Measurements from ENCODE around the gene C1orf21.

Gene C1orf21

DNA sequence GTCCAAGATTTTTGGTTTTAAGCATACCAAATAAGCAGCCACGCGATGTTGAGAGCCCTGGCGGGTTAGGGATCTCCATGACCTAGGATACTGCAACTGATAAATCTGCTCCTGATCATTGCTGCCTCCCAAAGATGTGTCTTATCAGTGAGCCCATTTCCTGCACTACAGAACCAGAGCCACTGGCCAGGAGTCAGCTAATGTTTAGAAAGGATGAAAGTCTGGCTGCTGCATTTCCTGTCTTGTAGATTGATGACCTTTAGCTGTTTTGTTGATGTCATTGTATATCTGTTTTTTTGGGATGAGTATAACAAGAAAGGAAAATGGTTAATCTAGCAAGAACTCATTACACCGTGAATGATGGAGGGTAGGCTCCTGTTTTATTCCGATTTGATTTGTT, 74.5 kb downstream of the C1orf21 start:
- Histone ChIP-seq H3K4me3 (ENCODE audit: low read length) (no peak overlapping the region), H3K27me3 (ENCODE audit: insufficient read depth, low read length) (no peaks in the 10 kb centered on the region), H3K9me3 (ENCODE audit: insufficient read depth, low read depth, low read length) (no peaks in the 10 kb centered on the region)

DNA sequence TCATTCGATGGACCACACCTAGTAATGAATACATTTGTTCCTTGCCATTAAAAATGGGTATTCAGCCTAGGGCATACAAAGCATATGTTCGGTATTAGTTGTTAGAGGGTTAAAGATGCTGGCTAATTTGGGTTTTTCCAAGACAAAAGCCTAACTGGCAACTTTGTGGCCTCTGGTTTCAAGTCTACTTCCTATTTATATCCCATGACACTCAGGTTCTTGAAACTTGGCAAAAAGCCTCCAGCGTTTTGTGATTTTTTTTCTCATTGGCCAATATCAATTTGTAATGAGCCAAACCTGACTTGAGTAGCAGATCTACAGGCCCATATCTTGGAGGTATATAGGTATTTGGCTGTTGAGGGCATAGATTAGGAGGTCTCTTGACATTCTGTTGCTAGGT, 75.3 kb downstream of the C1orf21 start:
- Histone ChIP-seq H3K9me3 (ENCODE audit: insufficient read depth, low read depth, low read length) (no peaks in the 10 kb centered on the region), H3K27me3 (ENCODE audit: insufficient read depth, low read length) (no peaks in the 10 kb centered on the region), H3K9ac (ENCODE audit: low read depth, low read length) (no peak overlapping the region), H3K4me3 (ENCODE audit: low read length) (no peak overlapping the region), H3K36me3 (ENCODE audit: insufficient read depth, low read depth, low read length) (no peaks in the 10 kb centered on the region), H3K4me1 (ENCODE audit: insufficient read depth, low read length) (peaks cover 11% of the 10 kb centered on the region; the same call in 1 of the 2 replicates), H3K27ac (ENCODE audit: low read length) (no peak overlapping the region)

More for the DNA sequence above, 74.5 kb downstream of the C1orf21 start:
- H3K27ac ChIP-seq (ENCODE audit: low read length) = no peak overlapping the region
- H3K4me1 ChIP-seq (ENCODE audit: insufficient read depth, low read length) = peaks cover 12% of the 10 kb centered on the region; the same call in 1 of the 2 replicates
- no peak overlapping the region for H3K9ac ChIP-seq (ENCODE audit: low read depth, low read length)
- no peaks in the 10 kb centered on the region for H3K36me3 ChIP-seq (ENCODE audit: insufficient read depth, low read depth, low read length)

DNA sequence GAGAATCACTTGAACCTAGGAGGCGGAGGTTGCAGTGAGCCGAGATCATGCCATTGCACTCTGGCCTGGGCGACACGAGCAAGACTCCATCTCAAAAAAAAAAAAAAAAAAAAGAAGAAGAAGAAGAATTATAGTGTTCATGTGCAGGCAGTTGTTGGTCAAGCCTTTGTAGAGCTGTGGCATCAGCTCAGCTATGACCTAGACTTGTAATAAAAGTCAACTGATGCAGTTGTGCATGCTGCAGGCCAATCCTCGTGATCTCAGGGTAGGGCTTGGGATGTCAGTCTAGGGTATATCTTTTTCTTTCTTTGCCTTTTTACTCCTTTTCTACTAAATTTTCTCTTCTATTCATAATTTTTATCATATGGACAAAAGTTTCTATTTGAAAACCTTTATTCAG, 76.2 kb downstream of the C1orf21 start:
- H3K9me3 ChIP-seq (ENCODE audit: insufficient read depth, low read depth, low read length) = no peaks in the 10 kb centered on the region
- H3K27me3 ChIP-seq (ENCODE audit: insufficient read depth, low read length) = no peaks in the 10 kb centered on the region
- H3K4me3 ChIP-seq (ENCODE audit: low read length) = no peak overlapping the region
- H3K4me1 ChIP-seq (ENCODE audit: insufficient read depth, low read length) = peaks cover 11% of the 10 kb centered on the region; the same call in 1 of the 2 replicates
- no peak overlapping the region for H3K27ac ChIP-seq (ENCODE audit: low read length)
- no peaks in the 10 kb centered on the region for H3K36me3 ChIP-seq (ENCODE audit: insufficient read depth, low read depth, low read length)
- H3K9ac ChIP-seq (ENCODE audit: low read depth, low read length) = no peak overlapping the region

DNA sequence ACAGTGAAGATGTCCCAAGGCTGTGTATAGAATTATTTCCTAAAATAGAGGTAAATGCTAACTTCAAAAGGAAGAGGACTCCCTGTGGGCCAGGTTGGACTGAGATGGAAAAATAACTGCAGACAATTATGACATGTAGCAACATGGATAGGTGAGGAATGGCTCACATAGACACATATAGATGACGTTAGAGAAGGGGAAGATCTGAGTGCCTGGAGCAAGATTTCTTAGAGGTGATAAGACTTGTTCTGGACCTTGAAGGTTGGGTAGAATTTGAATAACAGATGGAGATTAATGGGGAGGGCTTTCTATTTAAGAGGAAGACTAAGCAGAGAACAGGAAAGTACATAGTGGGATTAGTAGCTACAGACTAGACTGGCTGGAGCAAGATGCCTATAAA, 76.9 kb downstream of the C1orf21 start:
- Histone ChIP-seq H3K4me1 (ENCODE audit: insufficient read depth, low read length) (peaks cover 11% of the 10 kb centered on the region; the same call in 1 of the 2 replicates), H3K9ac (ENCODE audit: low read depth, low read length) (no peak overlapping the region), H3K9me3 (ENCODE audit: insufficient read depth, low read depth, low read length) (no peaks in the 10 kb centered on the region), H3K27ac (ENCODE audit: low read length) (no peak overlapping the region), H3K27me3 (ENCODE audit: insufficient read depth, low read length) (no peaks in the 10 kb centered on the region), H3K4me3 (ENCODE audit: low read length) (no peak overlapping the region), H3K36me3 (ENCODE audit: insufficient read depth, low read depth, low read length) (no peaks in the 10 kb centered on the region)

DNA sequence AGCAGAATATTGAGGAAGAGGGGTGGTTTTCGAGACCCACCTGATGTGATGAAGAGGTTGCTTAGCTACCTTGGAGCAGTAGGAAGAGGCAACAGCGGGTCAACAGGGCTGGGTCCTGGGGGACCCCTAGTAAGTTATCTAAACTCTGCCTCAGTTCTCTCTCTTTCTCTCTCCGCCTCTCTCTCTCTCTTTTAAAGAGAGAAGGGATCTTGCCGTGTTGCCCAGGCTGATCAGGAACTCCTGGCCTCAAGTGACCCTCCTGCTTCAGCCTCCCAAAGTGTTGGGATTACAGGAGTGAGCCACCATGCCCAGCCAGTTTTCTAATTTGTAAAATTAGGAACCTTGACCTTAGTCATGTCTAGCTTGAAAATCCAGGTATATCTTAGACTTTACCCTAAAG, 77.9 kb downstream of the C1orf21 start:
- Histone ChIP-seq H3K27me3 (ENCODE audit: insufficient read depth, low read length) (no peaks in the 10 kb centered on the region), H3K4me1 (ENCODE audit: insufficient read depth, low read length) (peaks cover 9% of the 10 kb centered on the region; the same call in 1 of the 2 replicates), H3K9ac (ENCODE audit: low read depth, low read length) (no peak overlapping the region)

DNA sequence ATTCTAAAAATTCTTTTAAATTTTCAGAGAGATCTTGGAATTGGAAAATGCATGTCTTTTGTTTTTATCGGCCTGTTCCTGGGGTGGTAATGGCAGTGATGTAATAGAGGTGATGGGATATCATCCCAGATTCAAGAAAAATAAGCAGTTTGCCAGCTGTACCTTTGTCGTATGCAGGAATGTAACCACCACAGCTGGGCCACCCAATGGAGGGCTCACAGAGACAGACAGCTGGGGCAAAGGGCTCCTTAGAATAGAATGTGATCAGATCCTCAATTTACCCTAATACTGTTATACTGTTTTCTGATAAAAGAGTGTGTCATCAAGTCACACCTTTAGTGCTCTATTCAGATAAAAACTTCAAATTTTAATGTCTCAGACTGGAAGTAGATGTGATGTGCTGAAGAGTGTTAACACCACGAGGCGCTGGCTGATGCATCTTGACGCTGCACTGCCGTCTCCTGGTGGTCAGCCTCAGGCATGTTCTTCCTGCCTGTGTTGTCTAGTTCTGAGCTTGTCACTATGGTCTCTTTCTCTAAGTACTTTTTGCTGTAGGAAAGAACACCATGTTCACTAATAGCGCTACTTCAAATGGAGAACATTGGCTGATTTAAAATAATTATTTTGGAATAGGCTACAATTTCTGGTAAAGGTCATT, 78.8 kb downstream of the C1orf21 start:
- Histone ChIP-seq H3K4me3 (ENCODE audit: low read length) (no peak overlapping the region), H3K27me3 (ENCODE audit: insufficient read depth, low read length) (no peaks in the 10 kb centered on the region), H3K4me1 (ENCODE audit: insufficient read depth, low read length) (peaks cover 6% of the 10 kb centered on the region; the same call in 1 of the 2 replicates), H3K36me3 (ENCODE audit: insufficient read depth, low read depth, low read length) (no peaks in the 10 kb centered on the region), H3K9me3 (ENCODE audit: insufficient read depth, low read depth, low read length) (no peaks in the 10 kb centered on the region), H3K9ac (ENCODE audit: low read depth, low read length) (no peak overlapping the region), H3K27ac (ENCODE audit: low read length) (no peak overlapping the region)

More for the DNA sequence above, 77.9 kb downstream of the C1orf21 start:
- Histone ChIP-seq H3K4me3 (ENCODE audit: low read length) (no peak overlapping the region), H3K27ac (ENCODE audit: low read length) (no peak overlapping the region), H3K9me3 (ENCODE audit: insufficient read depth, low read depth, low read length) (no peaks in the 10 kb centered on the region), H3K36me3 (ENCODE audit: insufficient read depth, low read depth, low read length) (no peaks in the 10 kb centered on the region)

DNA sequence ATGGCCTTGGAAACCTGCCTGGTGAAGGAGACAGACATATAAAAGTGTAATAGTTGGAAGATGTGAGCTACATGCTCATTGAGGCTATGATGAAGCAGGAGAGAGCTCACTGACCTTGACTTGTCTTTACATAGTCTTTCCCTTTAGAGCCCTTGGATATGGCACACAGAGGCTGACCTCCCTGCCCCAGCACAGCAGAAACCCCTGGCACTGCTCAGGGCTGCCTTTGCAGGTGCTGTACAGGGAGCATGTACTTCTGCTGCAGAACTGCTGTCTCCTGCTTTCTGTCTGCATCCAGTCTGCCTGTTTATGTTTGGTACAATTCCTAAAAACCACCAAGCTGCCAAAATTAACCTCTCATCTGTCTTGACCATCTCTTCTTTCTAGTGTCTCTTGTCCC, 80.5 kb downstream of the C1orf21 start:
- Histone ChIP-seq H3K27me3 (ENCODE audit: insufficient read depth, low read length) (no peaks in the 10 kb centered on the region), H3K9me3 (ENCODE audit: insufficient read depth, low read depth, low read length) (no peaks in the 10 kb centered on the region), H3K9ac (ENCODE audit: low read depth, low read length) (no peak overlapping the region), H3K4me1 (ENCODE audit: insufficient read depth, low read length) (peaks cover 4% of the 10 kb centered on the region; the same call in 1 of the 2 replicates), H3K36me3 (ENCODE audit: insufficient read depth, low read depth, low read length) (no peaks in the 10 kb centered on the region), H3K4me3 (ENCODE audit: low read length) (no peak overlapping the region), H3K27ac (ENCODE audit: low read length) (no peak overlapping the region)

DNA sequence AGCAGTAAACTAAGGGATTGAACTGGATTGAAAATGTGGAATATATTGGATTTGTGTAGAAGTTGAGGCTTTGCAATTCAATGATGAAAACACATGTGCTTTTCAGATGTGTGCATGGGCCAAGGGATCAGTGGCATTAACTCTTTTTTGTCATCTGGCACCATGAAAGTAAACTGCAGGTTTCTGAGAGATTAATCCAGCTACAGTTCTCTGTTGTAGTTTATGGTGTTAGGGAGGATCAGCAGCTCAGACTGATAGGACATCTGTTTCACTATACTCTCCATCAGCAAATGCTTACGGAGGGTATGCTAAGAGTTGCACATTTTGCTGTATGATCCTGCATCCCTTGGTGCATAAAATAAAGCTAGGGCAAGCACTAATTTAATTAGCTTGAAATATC, 82.6 kb downstream of the C1orf21 start:
- no peak overlapping the region for H3K4me3 ChIP-seq (ENCODE audit: low read length)
- H3K9ac ChIP-seq (ENCODE audit: low read depth, low read length) = no peak overlapping the region
- H3K27me3 ChIP-seq (ENCODE audit: insufficient read depth, low read length) = no peaks in the 10 kb centered on the region
- H3K27ac ChIP-seq (ENCODE audit: low read length) = no peak overlapping the region
- H3K4me1 ChIP-seq (ENCODE audit: insufficient read depth, low read length) = peaks cover 7% of the 10 kb centered on the region; the same call in 1 of the 2 replicates
- no peaks in the 10 kb centered on the region for H3K9me3 ChIP-seq (ENCODE audit: insufficient read depth, low read depth, low read length)
- no peaks in the 10 kb centered on the region for H3K36me3 ChIP-seq (ENCODE audit: insufficient read depth, low read depth, low read length)

DNA sequence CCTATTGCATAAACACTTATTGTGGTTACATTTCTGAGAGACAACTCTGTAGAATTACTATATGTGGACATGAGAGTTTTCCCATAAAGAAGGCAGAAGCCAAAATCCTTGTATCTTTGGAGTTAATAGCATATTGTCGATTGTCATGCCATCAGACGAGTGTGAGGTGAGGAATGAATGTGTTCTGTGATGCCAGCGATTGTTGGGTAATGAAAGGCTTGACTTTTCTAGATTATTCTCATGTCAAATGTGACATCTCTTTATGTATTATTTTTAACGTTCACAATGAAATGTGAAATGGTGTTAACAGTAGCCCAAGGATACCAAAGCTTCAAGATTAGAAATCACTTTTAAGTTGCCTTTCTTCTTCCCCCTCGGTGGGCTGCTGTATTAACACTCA, 84.9 kb downstream of the C1orf21 start:
- Histone ChIP-seq H3K4me3 (ENCODE audit: low read length) (no peak overlapping the region), H3K9me3 (ENCODE audit: insufficient read depth, low read depth, low read length) (no peaks in the 10 kb centered on the region), H3K9ac (ENCODE audit: low read depth, low read length) (no peak overlapping the region), H3K36me3 (ENCODE audit: insufficient read depth, low read depth, low read length) (no peaks in the 10 kb centered on the region), H3K27me3 (ENCODE audit: insufficient read depth, low read length) (no peaks in the 10 kb centered on the region), H3K4me1 (ENCODE audit: insufficient read depth, low read length) (0 out of 2 replicates have a peak, but pooled peaks cover 3% of the 10 kb centered on the region), H3K27ac (ENCODE audit: low read length) (no peak overlapping the region)

DNA sequence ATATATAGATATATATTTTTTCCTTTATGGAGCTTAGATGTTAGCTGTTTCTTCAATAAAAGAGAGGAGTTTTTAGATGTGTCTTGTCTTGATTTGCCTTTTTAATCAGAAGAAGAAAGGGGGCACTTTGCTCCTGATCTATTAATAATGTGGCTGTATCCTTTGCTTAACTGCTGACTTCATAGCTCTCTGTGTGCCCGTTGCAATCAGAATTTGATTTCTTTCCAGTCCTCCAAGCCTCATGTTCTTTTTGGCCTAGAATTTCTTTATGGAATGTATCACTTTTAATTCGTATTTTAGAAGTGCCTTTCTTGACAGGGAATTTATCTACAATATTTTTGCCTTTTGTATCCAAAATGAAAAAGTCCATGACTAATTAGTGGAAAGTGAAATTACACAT, 85.3 kb downstream of the C1orf21 start:
- no peak overlapping the region for H3K4me3 ChIP-seq (ENCODE audit: low read length)
- H3K36me3 ChIP-seq (ENCODE audit: insufficient read depth, low read depth, low read length) = no peaks in the 10 kb centered on the region
- no peak overlapping the region for H3K27ac ChIP-seq (ENCODE audit: low read length)
- H3K9me3 ChIP-seq (ENCODE audit: insufficient read depth, low read depth, low read length) = no peaks in the 10 kb centered on the region
- H3K9ac ChIP-seq (ENCODE audit: low read depth, low read length) = no peak overlapping the region
- H3K27me3 ChIP-seq (ENCODE audit: insufficient read depth, low read length) = no peaks in the 10 kb centered on the region
- H3K4me1 ChIP-seq (ENCODE audit: insufficient read depth, low read length) = 0 out of 2 replicates have a peak, but pooled peaks cover 3% of the 10 kb centered on the region

DNA sequence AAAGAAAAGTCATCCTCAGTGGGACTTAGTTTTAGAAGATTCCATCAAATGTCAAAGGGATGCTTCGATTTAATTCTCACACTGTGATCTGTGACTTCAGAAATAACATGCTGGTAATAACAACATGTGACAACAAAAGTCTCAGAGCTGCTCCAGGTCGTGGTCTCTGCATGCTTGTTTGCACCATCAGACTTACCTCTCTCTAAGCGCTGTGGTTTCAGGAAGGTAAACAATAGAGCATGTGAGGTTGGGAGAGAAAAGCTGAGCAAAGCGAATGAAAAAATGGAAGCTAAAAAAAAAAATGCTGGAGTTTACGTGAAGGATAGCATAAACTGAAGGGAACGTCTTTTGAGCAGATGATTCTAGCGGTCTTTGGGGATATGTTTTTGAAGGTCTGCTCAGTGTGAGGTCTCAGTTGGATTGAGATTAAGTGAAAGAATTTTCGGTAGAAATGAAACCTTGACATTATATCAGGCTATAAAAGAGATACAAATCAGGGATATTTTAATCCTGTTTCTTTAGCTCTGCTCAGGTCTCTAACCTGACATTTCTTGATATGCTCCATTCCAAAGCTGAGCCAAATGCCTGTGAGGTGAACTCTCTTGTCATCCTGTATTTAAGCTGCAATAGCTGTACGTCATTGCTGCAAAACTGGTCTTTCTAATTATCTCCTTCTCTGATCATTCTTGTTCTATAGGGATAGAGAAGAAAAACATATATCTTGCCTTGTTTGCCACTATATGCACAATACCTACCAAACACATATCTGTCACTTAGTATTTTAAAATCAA, 86.5 kb downstream of the C1orf21 start:
- Histone ChIP-seq H3K4me3 (ENCODE audit: low read length) (no peak overlapping the region), H3K27ac (ENCODE audit: low read length) (no peak overlapping the region), H3K9ac (ENCODE audit: low read depth, low read length) (no peak overlapping the region), H3K36me3 (ENCODE audit: insufficient read depth, low read depth, low read length) (peaks cover 5% of the 10 kb centered on the region; the same call in 1 of the 2 replicates), H3K4me1 (ENCODE audit: insufficient read depth, low read length) (0 out of 2 replicates have a peak, but pooled peaks cover 3% of the 10 kb centered on the region), H3K9me3 (ENCODE audit: insufficient read depth, low read depth, low read length) (no peaks in the 10 kb centered on the region), H3K27me3 (ENCODE audit: insufficient read depth, low read length) (no peaks in the 10 kb centered on the region)

DNA sequence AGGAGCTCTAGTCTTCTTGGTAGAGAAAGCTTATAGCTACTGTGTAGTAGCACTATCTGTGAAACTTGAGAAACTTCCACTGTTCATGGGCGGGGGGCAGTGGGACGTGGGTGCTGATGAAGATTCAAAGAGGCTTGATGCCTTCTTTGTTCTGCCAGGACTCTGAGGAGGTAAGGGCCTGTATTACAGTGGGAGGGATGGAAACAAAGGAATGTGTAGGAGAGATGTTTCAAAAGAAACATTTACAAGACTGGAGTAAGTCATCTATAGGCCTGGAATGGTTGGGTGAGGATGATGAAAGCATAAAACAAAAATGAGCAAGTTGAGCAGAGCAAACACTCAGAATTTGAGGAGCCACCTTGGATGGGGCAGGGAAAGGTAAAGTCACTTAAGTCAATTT, 89.4 kb downstream of the C1orf21 start:
- Histone ChIP-seq H3K9ac (ENCODE audit: low read depth, low read length) (no peak overlapping the region), H3K4me3 (ENCODE audit: low read length) (no peak overlapping the region), H3K9me3 (ENCODE audit: insufficient read depth, low read depth, low read length) (no peaks in the 10 kb centered on the region), H3K27ac (ENCODE audit: low read length) (no peak overlapping the region), H3K4me1 (ENCODE audit: insufficient read depth, low read length) (peaks cover 20% of the 10 kb centered on the region), H3K36me3 (ENCODE audit: insufficient read depth, low read depth, low read length) (peaks cover 8% of the 10 kb centered on the region; the same call in 1 of the 2 replicates), H3K27me3 (ENCODE audit: insufficient read depth, low read length) (no peaks in the 10 kb centered on the region)

All from iPS-20b (cell line).